Measurements from ENCODE around the gene PSME3.

The PSME3 gene

GRCh38 chr17:42835732-42836131, 2.5 kb downstream of the PSME3 start:
- Histone ChIP-seq H2BK120ac (ENCODE audit: low read depth, low read length) (no peak overlapping the region), H3K18ac (ENCODE audit: low read depth in 1 of 2, low read length in 2 of 2) (no peak overlapping the region), H3K27ac (ENCODE audit: low read length, poor library complexity, severe bottlenecking) (no peak overlapping the region), H2AK5ac (ENCODE audit: low read length, severe bottlenecking) (no peak overlapping the region), H3K79me1 (replicated peaks; ENCODE audit: low read length, poor library complexity, severe bottlenecking) (peaks cover 31% of the 10 kb centered on the region), H2BK15ac (ENCODE audit: low read depth, poor library complexity, severe bottlenecking) (no peak overlapping the region), H3K14ac (ENCODE audit: low read length in 2 of 2) (no peak overlapping the region), H3K23ac (ENCODE audit: low read length in 2 of 2) (no peak overlapping the region), H3K9ac (ENCODE audit: low read length) (peak overlapping the region; percentile 31), H3K36me3 (ENCODE audit: control insufficient read depth in 1 of 2, insufficient read depth in 2 of 2, low read depth in 1 of 2, low read length in 2 of 2) (peaks cover 49 to 58% of the 10 kb centered on the region in 2 experiments), H3K27me3 (ENCODE audit: control insufficient read depth in 1 of 2, insufficient read depth in 1 of 2, low read length in 2 of 2) (no peaks in the 10 kb centered on the region), H3K4me2 (ENCODE audit: low read length, poor library complexity, severe bottlenecking) (no peak overlapping the region), H4K8ac (ENCODE audit: low read length) (no peak overlapping the region), H4K91ac (ENCODE audit: low read length) (no peak overlapping the region), H3K4ac (ENCODE audit: low read depth in 1 of 2, low read length in 2 of 2) (no peak overlapping the region), H3K4me1 (ENCODE audit: control insufficient read depth, insufficient read depth, low read depth, low read length) (peaks cover 3% of the 10 kb centered on the region), H2BK12ac (ENCODE audit: low read length in 2 of 2) (no peak overlapping the region), H2BK5ac (ENCODE audit: low read depth, low read length, poor library complexity, severe bottlenecking) (no peak overlapping the region), H3K4me3 (ENCODE audit: insufficient read depth in 1 of 2, low read depth in 1 of 2, low read length in 2 of 2) (no peak overlapping the region), H2AFZ (ENCODE audit: low read depth, low read length) (no peak overlapping the region), H3K9me3 (ENCODE audit: control insufficient read depth, low read length) (no peaks in the 10 kb centered on the region)
- 99% methylated on average over 6 of the region's 6 CpGs for WGBS
- DNase-seq: no peak

- Histone ChIP-seq H3K36me3 (ENCODE audit: control insufficient read depth in 1 of 2, insufficient read depth in 2 of 2, low read depth in 1 of 2, low read length in 2 of 2) (peaks cover 79 to 81% of the 10 kb centered on the region in 2 experiments), H3K18ac (ENCODE audit: low read depth in 1 of 2, low read length in 2 of 2) (no peak overlapping the region), H3K4me1 (ENCODE audit: control insufficient read depth, insufficient read depth, low read depth, low read length) (no peaks in the 10 kb centered on the region), H4K8ac (ENCODE audit: low read length) (no peak overlapping the region), H3K9me3 (ENCODE audit: control insufficient read depth, low read length) (no peaks in the 10 kb centered on the region), H3K4me2 (ENCODE audit: low read length, poor library complexity, severe bottlenecking) (no peak overlapping the region), H3K14ac (ENCODE audit: low read length in 2 of 2) (no peak overlapping the region), H3K27ac (ENCODE audit: low read length, poor library complexity, severe bottlenecking) (no peak overlapping the region), H2BK120ac (ENCODE audit: low read depth, low read length) (no peak overlapping the region), H3K4me3 (ENCODE audit: insufficient read depth in 1 of 2, low read depth in 1 of 2, low read length in 2 of 2) (no peak overlapping the region), H2BK12ac (ENCODE audit: low read length in 2 of 2) (no peak overlapping the region), H3K27me3 (ENCODE audit: control insufficient read depth in 1 of 2, insufficient read depth in 1 of 2, low read length in 2 of 2) (no peaks in the 10 kb centered on the region), H3K79me1 (replicated peaks; ENCODE audit: low read length, poor library complexity, severe bottlenecking) (peaks cover 31% of the 10 kb centered on the region), H3K4ac (ENCODE audit: low read depth in 1 of 2, low read length in 2 of 2) (no peak overlapping the region), H2AK5ac (ENCODE audit: low read length, severe bottlenecking) (no peak overlapping the region), H2BK5ac (ENCODE audit: low read depth, low read length, poor library complexity, severe bottlenecking) (no peak overlapping the region), H2AFZ (ENCODE audit: low read depth, low read length) (no peak overlapping the region), H3K9ac (ENCODE audit: low read length) (no peak overlapping the region), H4K91ac (ENCODE audit: low read length) (no peak overlapping the region), H3K23ac (ENCODE audit: low read length in 2 of 2) (no peak overlapping the region), H2BK15ac (ENCODE audit: low read depth, poor library complexity, severe bottlenecking) (no peak overlapping the region)
- WGBS: 92% methylated on average over 11 of the region's 11 CpGs
- no peak for DNase-seq
Observed at GRCh38 chr17:42841975-42842685, 8.9 kb downstream of the PSME3 start.

GRCh38 chr17:42843358-42843934, 10.2 kb downstream of the PSME3 start:
- Histone ChIP-seq H3K4me3 (ENCODE audit: insufficient read depth in 1 of 2, low read depth in 1 of 2, low read length in 2 of 2) (no peak overlapping the region), H2BK5ac (ENCODE audit: low read depth, low read length, poor library complexity, severe bottlenecking) (no peak overlapping the region), H2AFZ (ENCODE audit: low read depth, low read length) (no peak overlapping the region), H3K9me3 (ENCODE audit: control insufficient read depth, low read length) (no peaks in the 10 kb centered on the region), H3K27ac (ENCODE audit: low read length, poor library complexity, severe bottlenecking) (no peak overlapping the region), H4K8ac (ENCODE audit: low read length) (no peak overlapping the region), H3K79me1 (replicated peaks; ENCODE audit: low read length, poor library complexity, severe bottlenecking) (peaks cover 23% of the 10 kb centered on the region), H3K4me1 (ENCODE audit: control insufficient read depth, insufficient read depth, low read depth, low read length) (peaks cover under 1% of the 10 kb centered on the region), H3K4me2 (ENCODE audit: low read length, poor library complexity, severe bottlenecking) (no peak overlapping the region), H3K23ac (ENCODE audit: low read length in 2 of 2) (no peak overlapping the region), H3K4ac (ENCODE audit: low read depth in 1 of 2, low read length in 2 of 2) (no peak overlapping the region), H2AK5ac (ENCODE audit: low read length, severe bottlenecking) (no peak overlapping the region), H3K9ac (ENCODE audit: low read length) (peak overlapping the region; percentile 0), H3K14ac (ENCODE audit: low read length in 2 of 2) (no peak overlapping the region), H2BK15ac (ENCODE audit: low read depth, poor library complexity, severe bottlenecking) (no peak overlapping the region), H3K18ac (ENCODE audit: low read depth in 1 of 2, low read length in 2 of 2) (no peak overlapping the region), H2BK120ac (ENCODE audit: low read depth, low read length) (no peak overlapping the region), H3K27me3 (ENCODE audit: control insufficient read depth in 1 of 2, insufficient read depth in 1 of 2, low read length in 2 of 2) (no peaks in the 10 kb centered on the region), H2BK12ac (ENCODE audit: low read length in 2 of 2) (peak overlapping the region in 1 of 2 experiments; percentile 45), H3K36me3 (ENCODE audit: control insufficient read depth in 1 of 2, insufficient read depth in 2 of 2, low read depth in 1 of 2, low read length in 2 of 2) (peaks cover 66 to 67% of the 10 kb centered on the region in 2 experiments), H4K91ac (ENCODE audit: low read length) (no peak overlapping the region)
- DNase-seq: peak; percentile 73
- 61% methylated on average over 5 of the region's 6 CpGs for WGBS

- H3K36me3 ChIP-seq (ENCODE audit: control insufficient read depth in 1 of 2, insufficient read depth in 2 of 2, low read depth in 1 of 2, low read length in 2 of 2): peaks cover 59% of the 10 kb centered on the region in 2 experiments
- no peak within 1 kb of the TSS for H2AFZ ChIP-seq (ENCODE audit: low read depth, low read length)
- H4K91ac ChIP-seq (ENCODE audit: low read length): no peak within 1 kb of the TSS
- peaks cover 7% of the 10 kb centered on the region for H3K4me1 ChIP-seq (ENCODE audit: control insufficient read depth, insufficient read depth, low read depth, low read length)
- peaks cover 15% of the 10 kb centered on the region for H3K79me1 ChIP-seq (replicated peaks; ENCODE audit: low read length, poor library complexity, severe bottlenecking)
- H2BK5ac ChIP-seq (ENCODE audit: low read depth, low read length, poor library complexity, severe bottlenecking): no peak within 1 kb of the TSS
- peak within 1 kb of the TSS; percentile 44 for H3K9ac ChIP-seq (ENCODE audit: low read length)
- H2BK15ac ChIP-seq (ENCODE audit: low read depth, poor library complexity, severe bottlenecking): no peak within 1 kb of the TSS
- H4K8ac ChIP-seq (ENCODE audit: low read length): no peak within 1 kb of the TSS
- no peaks in the 10 kb centered on the region for H3K9me3 ChIP-seq (ENCODE audit: control insufficient read depth, low read length)
- no peak within 1 kb of the TSS for H2BK120ac ChIP-seq (ENCODE audit: low read depth, low read length)
- H2BK12ac ChIP-seq (ENCODE audit: low read length in 2 of 2): no peak within 1 kb of the TSS
- H2AK5ac ChIP-seq (ENCODE audit: low read length, severe bottlenecking): no peak within 1 kb of the TSS
- H3K4me3 ChIP-seq (ENCODE audit: insufficient read depth in 1 of 2, low read depth in 1 of 2, low read length in 2 of 2): no peak within 1 kb of the TSS
- H3K27me3 ChIP-seq (ENCODE audit: control insufficient read depth in 1 of 2, insufficient read depth in 1 of 2, low read length in 2 of 2): peaks cover 0 to 5% of the 10 kb centered on the region in 2 experiments
- H3K23ac ChIP-seq (ENCODE audit: low read length in 2 of 2): no peak within 1 kb of the TSS
- H3K4ac ChIP-seq (ENCODE audit: low read depth in 1 of 2, low read length in 2 of 2): no peak within 1 kb of the TSS
- H3K4me2 ChIP-seq (ENCODE audit: low read length, poor library complexity, severe bottlenecking): no peak within 1 kb of the TSS
- DNase-seq: no peak
- no peak within 1 kb of the TSS for H3K14ac ChIP-seq (ENCODE audit: low read length in 2 of 2)
- no peak within 1 kb of the TSS for H3K27ac ChIP-seq (ENCODE audit: low read length, poor library complexity, severe bottlenecking)
- WGBS: 95% methylated on average over 4 of the region's 4 CpGs
- no peak within 1 kb of the TSS for H3K18ac ChIP-seq (ENCODE audit: low read depth in 1 of 2, low read length in 2 of 2)
Observed at GRCh38 chr17:42844271-42844670, 11.1 kb downstream of the PSME3 start, which contains the start of gene AOC2. TSS of gene AOC2 (plus strand) at chr17:42844580. CDS start at chr17:42844627, 47 bp downstream.

Measured in mesenchymal stem cell (in vitro differentiated cells and primary cell).